Adrenal gland (tissue), 5 donors: ENCODE measurements around the gene FYTTD1.

ENCODE experiments used
- CTCF ChIP-seq, 6 experiments: fragments of 450-650 bp in 4 of 6; fragments of 200-600 bp in 2 of 6; sonication (generic) in 1 of 6; IDR thresholded peaks; 1 replicate in 5 of 6; 2 replicates in 1 of 6; pipeline versions ENCODE4 v1.5.1 to v1.8.0; 2016 to 2021; ENCODE audit warnings: antibody characterized with exemption in 6 of 6, mild to moderate bottlenecking in 2 of 6, moderate library complexity in 1 of 6
- POLR2A ChIP-seq, 2 donors: fragments of 450-650 bp; IDR thresholded peaks; one replicate each; pipeline ENCODE4 v1.6.1; 2017; ENCODE audit warnings: antibody characterized with exemption in 2 of 2, mild to moderate bottlenecking in 2 of 2, moderate library complexity in 1 of 2
- donor health status: DM: no; HTN: no; CAD: no.

GRCh38 chr3:197829397-197830045 lies 79.8 kb downstream of the FYTTD1 start:
- TF ChIP-seq POLR2A (IDR thresholded peaks at IDR 0.05) = no peak
- no peak for TF ChIP-seq CTCF (IDR thresholded peaks at IDR 0.05)
